HepG2 (cell line): ENCODE data around the gene SWI5. TPM values are rescaled to one million over a fixed set of nuclear protein-coding genes. Genes with fewer than 3 reads are reported as not detected.

Source experiments
- ATAC-seq: fragments of 200-7000 bp; cut with Tn5 transposase; 3 replicates; pipeline ENCODE4 v1.9.1; 2020; ENCODE audit warnings: mild to moderate bottlenecking, moderate library complexity
- BruUV-seq: library from RNA; stranded (reverse); fragments of 400-500 nt; replicated peaks from 2 replicates; lab custom pipeline; 2021; lab: Mats Ljungman, UMichigan
- CTCF ChIA-PET: fragments of 300-600 bp; formaldehyde crosslinking; extraction: SDS; loops from one replicate; lab custom pipeline; 2021; ENCODE audit warnings: low total read pairs, inconsistent platforms, low intra/inter-chr PET ratio; lab: Yijun Ruan, JAX
- POLR2A ChIA-PET: fragments of 350-600 bp; sonication (Branson Sonifier 250); formaldehyde crosslinking; loops from one replicate; lab custom pipeline; 2020; ENCODE audit warnings: antibody characterized with exemption, inconsistent platforms; lab: Yijun Ruan, JAX
- DNase-seq: peaks from one replicate; pipeline ENCODE4 v3.0.0-alpha.2; 2015; ENCODE audit warnings: low spot score
- FAIRE-seq: peaks from 3 replicates; lab custom pipeline; 2011; peaks lifted over from hg19 to GRCh38; lab: Jason Lieb, UNC
- H2AFZ ChIP-seq: one replicate; pipeline ENCODE4 v1.6.1; 2011; ENCODE audit warnings: low read length, inconsistent platforms
- H3K27ac ChIP-seq: fragments of 300-600 bp; 3 replicates; pipeline ENCODE4 v1.8.0; 2011; ENCODE audit warnings: mixed run types, mild to moderate bottlenecking, mixed read lengths, low read length, inconsistent platforms; ENCODE audit not compliant: insufficient read depth; ENCODE audit errors: extremely low read length
- H3K27me3 ChIP-seq, 2 experiments: fragments of 200-600 bp in 1 of 2; 2 replicates in 1 of 2; 3 replicates in 1 of 2; pipeline versions ENCODE4 v1.6.0 to v1.8.0; 2011; ENCODE audit warnings: low read length in 2 of 2, mild to moderate bottlenecking in 2 of 2, moderate library complexity in 2 of 2, inconsistent platforms in 1 of 2; ENCODE audit not compliant: insufficient read depth in 2 of 2, control insufficient read depth in 1 of 2
- H3K36me3 ChIP-seq, 2 experiments: fragments of 200-600 bp in 1 of 2; replicated peaks in 1 of 2; 2 replicates in 1 of 2; 3 replicates in 1 of 2; pipeline versions ENCODE4 v1.5.1 to v1.8.0; 2011; ENCODE audit warnings: low read length in 2 of 2, inconsistent platforms in 1 of 2; ENCODE audit not compliant: insufficient read depth in 2 of 2, control insufficient read depth in 1 of 2
- H3K4me1 ChIP-seq: 2 replicates; pipeline ENCODE4 v1.5.1; 2012; ENCODE audit warnings: low read length, inconsistent platforms; ENCODE audit not compliant: insufficient read depth
- H3K4me2 ChIP-seq: 2 replicates; pipeline ENCODE4 v1.6.0; 2011; ENCODE audit warnings: low read depth, low read length, inconsistent platforms
- H3K4me3 ChIP-seq, 3 experiments: fragments of 200-600 bp in 1 of 3; sonication (generic), shearing (Covaris generic) in 1 of 3; replicated peaks in 1 of 3; 2 replicates each; pipeline ENCODE4 v1.5.1; 2011 to 2016; ENCODE audit warnings: low read length in 3 of 3, inconsistent platforms in 2 of 3, low read depth in 2 of 3, mild to moderate bottlenecking in 2 of 3, control low read depth in 1 of 3, mixed read lengths in 1 of 3; ENCODE audit not compliant: insufficient read depth in 1 of 3
- H3K79me2 ChIP-seq: one replicate; pipeline ENCODE4 v1.6.1; 2011; ENCODE audit warnings: low read length, inconsistent platforms; ENCODE audit not compliant: insufficient read depth
- H3K9ac ChIP-seq: 2 replicates; pipeline ENCODE4 v1.6.0; 2011; ENCODE audit warnings: mild to moderate bottlenecking, low read depth, low read length, inconsistent platforms; ENCODE audit not compliant: insufficient read depth
- H3K9me3 ChIP-seq: 2 replicates; pipeline ENCODE4 v1.5.1; 2012; ENCODE audit warnings: mild to moderate bottlenecking, low read length
- H4K20me1 ChIP-seq: 2 replicates; pipeline ENCODE4 v1.6.0; 2011; ENCODE audit warnings: inconsistent platforms, mild to moderate bottlenecking, low read length, moderate library complexity; ENCODE audit not compliant: insufficient read depth
- ATF1 ChIP-seq: IDR thresholded peaks from 2 replicates; pipeline ENCODE4 v1.6.1; 2016; ENCODE audit warnings: mild to moderate bottlenecking, control low read depth
- HNF4A ChIP-seq: sonication (generic); formaldehyde crosslinking; IDR thresholded peaks from 2 replicates; pipeline ENCODE4 v1.4.0; 2020; ENCODE audit warnings: missing genetic modification reagents
- IRX3 ChIP-seq: sonication (generic); formaldehyde crosslinking; IDR thresholded peaks from 2 replicates; pipeline ENCODE4 v1.8.1; 2023; ENCODE audit warnings: mild to moderate bottlenecking, low read depth, missing genetic modification reagents, borderline replicate concordance
- MYNN ChIP-seq: sonication (generic); formaldehyde crosslinking; IDR thresholded peaks from 2 replicates; pipeline ENCODE4 v1.4.0; 2020; ENCODE audit warnings: mild to moderate bottlenecking, low read depth, missing genetic modification reagents
- MYPOP ChIP-seq: sonication (generic); formaldehyde crosslinking; IDR thresholded peaks from 2 replicates; pipeline ENCODE4 v1.8.1; 2023; ENCODE audit warnings: mild to moderate bottlenecking, moderate library complexity, missing genetic modification reagents
- PTBP1 ChIP-seq: fragments of 200-400 bp; formaldehyde crosslinking; IDR thresholded peaks from 2 replicates; pipeline ENCODE4 v1.6.1; 2018; ENCODE audit warnings: low read length, low read depth; ENCODE audit not compliant: poor library complexity, severe bottlenecking
- SALL1 ChIP-seq: sonication (generic); formaldehyde crosslinking; IDR thresholded peaks from 2 replicates; pipeline ENCODE4 v1.8.0; 2022; ENCODE audit warnings: mild to moderate bottlenecking, missing genetic modification reagents
- SETDB1 ChIP-seq: sonication (generic); formaldehyde crosslinking; IDR thresholded peaks from 2 replicates; pipeline ENCODE4 v1.5.1; 2020; ENCODE audit warnings: missing genetic modification reagents, mild to moderate bottlenecking, borderline replicate concordance
- SIN3A ChIP-seq: IDR thresholded peaks from 2 replicates; pipeline ENCODE4 v1.6.1; 2011; ENCODE audit warnings: low read depth, mild to moderate bottlenecking, control low read depth, low read length, borderline replicate concordance
- ZNF10 ChIP-seq: sonication (generic); formaldehyde crosslinking; IDR thresholded peaks from 2 replicates; pipeline ENCODE4 v1.4.0; 2020; ENCODE audit warnings: mild to moderate bottlenecking, low read depth, missing genetic modification reagents, borderline replicate concordance
- ZNF543 ChIP-seq: sonication (generic); formaldehyde crosslinking; IDR thresholded peaks from 2 replicates; pipeline ENCODE4 v1.4.0; 2020; ENCODE audit warnings: mild to moderate bottlenecking, missing genetic modification reagents
- WGBS: methylation state at CpG from one replicate; pipeline ENCODE4 v1.1.6; 2017; ENCODE audit warnings: low lambda C conversion rate; 5-methylcytosine and 5-hydroxymethylcytosine counted together
- in situ Hi-C: cut with HindIII; loops from 2 replicates; pipeline ENCODE4 v1.10.0; 2017; ENCODE audit warnings: low pct_unique_long_range_greater_than_20kb; ENCODE audit not compliant: extremely low pct_ligation_motif_present
- intact Hi-C: fragments of 100-400 bp; cut with micrococcal nuclease; formaldehyde crosslinking; loops from one replicate; pipeline ENCODE4 v1.10.0; 2022; ENCODE audit not compliant: unreplicated experiment
- polyA plus RNA-seq, 8 experiments: library from polyadenylated mRNA; depleted of rRNA in 3 of 8; stranded (reverse) in 7 of 8; unstranded in 1 of 8; fragments of >200 nt; fragmentation: Illumina TruSeq in 4 of 8; extraction: Trizol in 4 of 8; gene quantifications; 2 replicates each; pipeline versions ENCODE4 v1.2.1 to v1.2.3, GENCODE V29; 2011 to 2016; ENCODE audit warnings: low read depth in 4 of 8, missing spikeins in 1 of 8, mixed read lengths in 1 of 8; ENCODE audit not compliant: insufficient read depth in 1 of 8
- total RNA-seq, 5 experiments: library from RNA; depleted of rRNA; stranded (reverse); fragments of >200 nt; fragmentation: Illumina TruSeq; extraction: Trizol; gene quantifications; 2 replicates each; pipeline ENCODE4 v1.2.3, GENCODE V29; 2016; ENCODE audit warnings: low read depth in 1 of 5
- TF ChIP-seq, protein P1 (sequence below), 2 experiments: sonication (generic) in 1 of 2; formaldehyde crosslinking in 1 of 2; IDR thresholded peaks; 2 replicates each; pipeline versions ENCODE4 v1.4.0 to v1.6.1; 2016 to 2020; ENCODE audit warnings: borderline replicate concordance in 1 of 2, low read depth in 1 of 2, mild to moderate bottlenecking in 1 of 2, missing genetic modification reagents in 1 of 2

The SWI5 gene
- total and polyA plus RNA-seq, 2 of the 13 experiments (the other 11 are each of a cell fraction or from before 2014, with no cell fraction given), result 39.2 to 41.0 TPM

GRCh38 chr9:128333451-128333869, 57.4 kb downstream of the SWI5 start:
- Histone ChIP-seq H3K4me2 (no peak overlapping the region), H3K4me1 (peaks cover 16% of the 10 kb centered on the region), H3K27ac (peak overlapping the region; percentile 21), H3K4me3 (no peak overlapping the region), H4K20me1 (no peaks in the 10 kb centered on the region), H3K27me3 (no peaks in the 10 kb centered on the region), H2AFZ (no peak overlapping the region), H3K36me3 (peaks cover 8 to 26% of the 10 kb centered on the region in 2 experiments; a peak in 4 of 5 replicates), H3K9me3 (no peaks in the 10 kb centered on the region), H3K9ac (no peak overlapping the region), H3K79me2 (no peaks in the 10 kb centered on the region)
- in situ Hi-C loops, result no loop called here
- WGBS, result 80% methylated on average over 1 of the region's 11 CpGs
- ChIA-PET CTCF (no interaction called here), POLR2A (interaction anchor here (0.8 to 1.3 kb wide), 2 partner anchors 27 to 57 kb away, joined by 3 to 4 read pairs; partner anchors contain the start of genes GOLGA2 and SWI5)
- intact Hi-C loops, result no loop called here
- BruUV-seq, result no TSS peak
- DNase-seq, result peak; percentile 21
- peak; percentile 54 for ATAC-seq
- peak; percentile 28; the same call in 1 of the 2 replicates for TF ChIP-seq SALL1 (CRISPR knock-in tag)
- TF ChIP-seq ZNF543 (CRISPR knock-in tag), result no peak
- peak; percentile 20; the same call in 1 of the 2 replicates for TF ChIP-seq HNF4A (CRISPR knock-in tag)
- no peak for TF ChIP-seq ZNF10 (CRISPR knock-in tag)
- TF ChIP-seq MYPOP (CRISPR knock-in tag), result no peak
- no peak for TF ChIP-seq SIN3A
- no peak for TF ChIP-seq ATF1 (CRISPR knock-in tag)
- FAIRE-seq, result no peak

DNA sequence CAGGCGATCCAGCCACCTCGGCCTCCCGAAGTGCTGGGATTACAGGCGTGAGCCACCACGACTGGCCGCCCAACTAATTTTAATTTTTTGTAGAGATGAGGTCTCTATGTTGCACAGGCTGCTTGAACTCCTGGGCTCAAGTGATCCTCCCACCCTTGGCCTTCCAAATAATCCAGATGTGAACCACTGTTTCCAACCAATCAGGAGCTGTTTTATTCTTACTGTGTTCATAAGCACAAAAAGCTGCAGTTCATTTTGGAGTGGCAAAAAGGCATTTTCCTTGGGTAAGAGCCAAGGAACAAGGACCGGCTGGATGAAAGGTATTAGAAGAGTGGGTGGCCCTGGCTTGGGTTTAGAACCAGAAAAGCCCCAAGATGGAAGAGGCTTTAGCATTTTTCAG, 59.1 kb downstream of the SWI5 start:
- WGBS, result 98% methylated on average over 7 of the region's 7 CpGs
- Histone ChIP-seq H3K79me2 (no peaks in the 10 kb centered on the region), H2AFZ (no peak overlapping the region)
- no peak for TF ChIP-seq MYNN (CRISPR knock-in tag)
- TF ChIP-seq, protein P1, sequence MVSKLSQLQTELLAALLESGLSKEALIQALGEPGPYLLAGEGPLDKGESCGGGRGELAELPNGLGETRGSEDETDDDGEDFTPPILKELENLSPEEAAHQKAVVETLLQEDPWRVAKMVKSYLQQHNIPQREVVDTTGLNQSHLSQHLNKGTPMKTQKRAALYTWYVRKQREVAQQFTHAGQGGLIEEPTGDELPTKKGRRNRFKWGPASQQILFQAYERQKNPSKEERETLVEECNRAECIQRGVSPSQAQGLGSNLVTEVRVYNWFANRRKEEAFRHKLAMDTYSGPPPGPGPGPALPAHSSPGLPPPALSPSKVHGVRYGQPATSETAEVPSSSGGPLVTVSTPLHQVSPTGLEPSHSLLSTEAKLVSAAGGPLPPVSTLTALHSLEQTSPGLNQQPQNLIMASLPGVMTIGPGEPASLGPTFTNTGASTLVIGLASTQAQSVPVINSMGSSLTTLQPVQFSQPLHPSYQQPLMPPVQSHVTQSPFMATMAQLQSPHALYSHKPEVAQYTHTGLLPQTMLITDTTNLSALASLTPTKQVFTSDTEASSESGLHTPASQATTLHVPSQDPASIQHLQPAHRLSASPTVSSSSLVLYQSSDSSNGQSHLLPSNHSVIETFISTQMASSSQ (IDR thresholded peaks at IDR 0.05; ENCODE audit: low read depth), result no peak
- TF ChIP-seq, protein P1 (CRISPR knock-in tag; IDR thresholded peaks at IDR 0.05; ENCODE audit: borderline replicate concordance), result no peak
- no peak for TF ChIP-seq IRX3 (CRISPR knock-in tag)
- no peak for TF ChIP-seq SETDB1
- TF ChIP-seq PTBP1, result no peak
- TF ChIP-seq, all 625 proteins: peak for 0
- H4K20me1 ChIP-seq, result no peaks in the 10 kb centered on the region
- H3K4me2 ChIP-seq, result no peak overlapping the region
- H3K36me3 ChIP-seq, result peaks cover 4 to 18% of the 10 kb centered on the region in 2 experiments; a peak in 4 of 5 replicates
- no peak overlapping the region for H3K27ac ChIP-seq
- POLR2A ChIA-PET, result no interaction called here
- H3K4me1 ChIP-seq, result peaks cover 14% of the 10 kb centered on the region
- H3K27me3 ChIP-seq, result no peaks in the 10 kb centered on the region
- DNase-seq, result no peak
- in situ Hi-C loops (no loop called here), intact Hi-C loops (no loop called here)
- no peak for ATAC-seq
- H3K4me3 ChIP-seq, result no peak overlapping the region
- no peak overlapping the region for H3K9ac ChIP-seq
- CTCF ChIA-PET, result no interaction called here
- no TSS peak for BruUV-seq
- no peaks in the 10 kb centered on the region for H3K9me3 ChIP-seq
- FAIRE-seq, result no peak
